Left lung (tissue), 10 donors: ENCODE results near the gene MDM4. TPM values are rescaled to one million over a fixed set of nuclear protein-coding genes. Genes with fewer than 3 reads are reported as not detected.
A peak's percentile ranks its signal among the peaks of the same experiment; 100 is the strongest.

ENCODE experiments used
- ATAC-seq: fragments of 200-7000 bp; cut with Tn5 transposase; one replicate; pipeline ENCODE4 v1.9.1; 2020; ENCODE audit warnings: moderate library complexity
- DNase-seq, 4 donors: peaks; one replicate each; pipeline ENCODE4 v3.0.0-alpha.2; 2013 to 2020
- H3K27ac ChIP-seq, 2 donors: fragments of 200-600 bp; sonication (generic) in 1 of 2; one replicate each; pipeline versions ENCODE4 v1.5.0 to v1.8.0; 2020 to 2021
- H3K27me3 ChIP-seq, 2 donors: fragments of 200-600 bp; sonication (generic) in 1 of 2; one replicate each; pipeline versions ENCODE4 v1.5.0 to v1.8.0; 2020 to 2021
- H3K36me3 ChIP-seq, 2 donors: fragments of 200-600 bp; sonication (generic) in 1 of 2; one replicate each; pipeline versions ENCODE4 v1.5.0 to v1.8.0; 2020 to 2021
- H3K4me1 ChIP-seq, 2 donors: fragments of 200-600 bp; one replicate each; pipeline ENCODE4 v1.8.0; 2021
- H3K4me3 ChIP-seq, 2 donors: fragments of 200-600 bp; sonication (generic) in 1 of 2; one replicate each; pipeline versions ENCODE4 v1.5.0 to v1.8.0; 2020 to 2021; ENCODE audit warnings: mild to moderate bottlenecking in 1 of 2
- H3K9me3 ChIP-seq, 2 donors: fragments of 200-600 bp; sonication (generic) in 1 of 2; one replicate each; pipeline versions ENCODE4 v1.5.0 to v1.8.0; 2020 to 2021
- intact Hi-C, 2 donors: fragments of 100-400 bp; cut with DNase I; formaldehyde crosslinking; loops; one replicate each; pipeline versions ENCODE4 v1.11.2 to v1.14.2; 2022
- polyA plus RNA-seq, 6 donors: library from polyadenylated mRNA; unstranded; fragments of 120-200 nt; gene quantifications; one replicate each; pipeline ENCODE4 v1.2.1, GENCODE V29; 2013; ENCODE audit not compliant: insufficient read length in 6 of 6
- total RNA-seq, 2 donors: library from RNA; stranded (reverse); fragmentation: NEBNext Ultra II Directional; extraction: Animal tissue kit (Norgen Biotek cat#: 25700); gene quantifications; one replicate each; pipeline ENCODE4 v1.2.1, GENCODE V29; 2021
- TF ChIP-seq, protein P1 (sequence below), 2 donors: fragments of 200-600 bp; sonication (generic) in 1 of 2; IDR thresholded peaks; one replicate each; pipeline versions ENCODE4 v1.5.0 to v1.8.0; 2021; ENCODE audit warnings: antibody characterized with exemption in 2 of 2
- donor health status: DM: no; HTN: yes; CAD: no.
- donor health status: DM: no; HTN: no; CAD: no.

The MDM4 gene
- total and polyA plus RNA-seq, 8 donors, result 46.7 to 93.0 (median 77.9) TPM

DNA sequence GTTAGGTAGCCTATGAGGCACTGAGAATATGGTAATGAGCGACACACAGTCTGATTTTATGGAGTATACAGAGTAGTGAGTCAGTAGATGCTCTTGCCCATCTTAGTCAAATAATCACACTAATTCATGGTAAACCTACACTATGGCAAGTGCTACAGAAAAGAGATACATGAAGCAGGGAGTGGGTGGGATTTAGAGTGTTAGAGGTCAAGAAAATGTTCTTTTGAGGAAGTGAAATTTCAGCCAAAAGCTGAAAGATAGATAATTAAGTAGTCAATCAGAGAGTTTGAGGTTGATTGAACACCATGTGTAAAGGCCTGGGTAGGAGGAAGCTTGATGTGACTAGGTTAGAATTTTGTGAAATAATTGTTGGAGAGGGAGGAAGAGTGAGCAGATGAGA, 14.7 kb downstream of the MDM4 start:
- intact Hi-C loops, result no loop called here
- H3K36me3 ChIP-seq, result peaks cover 0 to 100% of the 10 kb centered on the region in 2 donors
- no peaks in the 10 kb centered on the region for H3K27me3 ChIP-seq
- H3K4me1 ChIP-seq, result no peaks in the 10 kb centered on the region
- no peak overlapping the region for H3K4me3 ChIP-seq
- TF ChIP-seq, protein P1, sequence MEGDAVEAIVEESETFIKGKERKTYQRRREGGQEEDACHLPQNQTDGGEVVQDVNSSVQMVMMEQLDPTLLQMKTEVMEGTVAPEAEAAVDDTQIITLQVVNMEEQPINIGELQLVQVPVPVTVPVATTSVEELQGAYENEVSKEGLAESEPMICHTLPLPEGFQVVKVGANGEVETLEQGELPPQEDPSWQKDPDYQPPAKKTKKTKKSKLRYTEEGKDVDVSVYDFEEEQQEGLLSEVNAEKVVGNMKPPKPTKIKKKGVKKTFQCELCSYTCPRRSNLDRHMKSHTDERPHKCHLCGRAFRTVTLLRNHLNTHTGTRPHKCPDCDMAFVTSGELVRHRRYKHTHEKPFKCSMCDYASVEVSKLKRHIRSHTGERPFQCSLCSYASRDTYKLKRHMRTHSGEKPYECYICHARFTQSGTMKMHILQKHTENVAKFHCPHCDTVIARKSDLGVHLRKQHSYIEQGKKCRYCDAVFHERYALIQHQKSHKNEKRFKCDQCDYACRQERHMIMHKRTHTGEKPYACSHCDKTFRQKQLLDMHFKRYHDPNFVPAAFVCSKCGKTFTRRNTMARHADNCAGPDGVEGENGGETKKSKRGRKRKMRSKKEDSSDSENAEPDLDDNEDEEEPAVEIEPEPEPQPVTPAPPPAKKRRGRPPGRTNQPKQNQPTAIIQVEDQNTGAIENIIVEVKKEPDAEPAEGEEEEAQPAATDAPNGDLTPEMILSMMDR (IDR thresholded peaks at IDR 0.05), result no peak
- H3K27ac ChIP-seq, result no peak overlapping the region
- DNase-seq (no peak), ATAC-seq (no peak)
- no peaks in the 10 kb centered on the region for H3K9me3 ChIP-seq

GRCh38 chr1:204532832-204533231, 16.6 kb downstream of the MDM4 start:
- Histone ChIP-seq H3K4me1 (no peaks in the 10 kb centered on the region), H3K4me3 (no peak overlapping the region), H3K9me3 (no peaks in the 10 kb centered on the region), H3K27ac (no peak overlapping the region), H3K27me3 (no peaks in the 10 kb centered on the region), H3K36me3 (peaks cover 0 to 98% of the 10 kb centered on the region in 2 donors)
- TF ChIP-seq, protein P1 (IDR thresholded peaks at IDR 0.05), result no peak
- DNase-seq (no peak), ATAC-seq (no peak)
- intact Hi-C loops, result no loop called here

GRCh38 chr1:204541626-204542025, 25.4 kb downstream of the MDM4 start:
- Histone ChIP-seq H3K4me3 (no peak overlapping the region), H3K4me1 (peaks cover 0 to 16% of the 10 kb centered on the region in 2 donors), H3K36me3 (peaks cover 3 to 98% of the 10 kb centered on the region in 2 donors), H3K9me3 (no peaks in the 10 kb centered on the region), H3K27ac (no peak overlapping the region), H3K27me3 (no peaks in the 10 kb centered on the region)
- DNase-seq (peak in 2 of 4 donors; percentile 8 to 36), ATAC-seq (no peak)
- intact Hi-C loops, result no loop called here
- TF ChIP-seq, protein P1 (IDR thresholded peaks at IDR 0.05), result no peak

DNA sequence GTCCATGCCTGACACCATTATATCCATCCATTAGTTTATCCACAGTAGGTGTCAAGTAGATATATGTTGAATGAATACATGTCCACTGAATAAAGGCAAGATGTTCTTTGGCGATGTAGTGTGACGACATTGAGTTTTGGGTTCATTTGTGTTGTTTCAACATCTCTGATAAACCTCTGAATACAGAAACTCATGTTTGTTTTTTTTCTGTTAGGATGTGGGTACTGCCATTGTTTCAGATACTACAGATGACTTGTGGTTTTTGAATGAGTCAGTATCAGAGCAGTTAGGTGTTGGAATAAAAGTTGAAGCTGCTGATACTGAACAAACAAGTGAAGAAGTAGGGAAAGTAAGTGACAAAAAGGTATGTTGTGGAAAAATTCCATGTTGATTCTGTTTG, 28.1 kb downstream of the MDM4 start:
- intact Hi-C loops, result no loop called here
- Histone ChIP-seq H3K4me3 (no peak overlapping the region), H3K36me3 (peaks cover 3 to 99% of the 10 kb centered on the region in 2 donors), H3K4me1 (peaks cover 0 to 16% of the 10 kb centered on the region in 2 donors), H3K27ac (peak overlapping the region in 1 of 2 donors; percentile 1), H3K9me3 (no peaks in the 10 kb centered on the region), H3K27me3 (no peaks in the 10 kb centered on the region)
- TF ChIP-seq, protein P1 (IDR thresholded peaks at IDR 0.05), result no peak
- ATAC-seq, result peak; percentile 29
- DNase-seq, result no peak

GRCh38 chr1:204545202-204545601, 29.0 kb downstream of the MDM4 start:
- DNase-seq (no peak), ATAC-seq (no peak)
- H3K4me1 ChIP-seq, result peaks cover 0 to 16% of the 10 kb centered on the region in 2 donors
- H3K4me3 ChIP-seq, result no peak overlapping the region
- H3K27ac ChIP-seq, result no peak overlapping the region
- peaks cover 3 to 99% of the 10 kb centered on the region in 2 donors for H3K36me3 ChIP-seq
- no peaks in the 10 kb centered on the region for H3K27me3 ChIP-seq
- TF ChIP-seq, protein P1 (IDR thresholded peaks at IDR 0.05), result no peak
- no peaks in the 10 kb centered on the region for H3K9me3 ChIP-seq
- intact Hi-C loops, result no loop called here
